Adrenal gland (tissue), 12 donors: ENCODE results near the gene SEPTIN3. TPM values are rescaled to one million over a fixed set of nuclear protein-coding genes. Genes with fewer than 3 reads are reported as not detected.

Experiments
- DNase-seq, 7 donors: peaks; one replicate each; pipeline ENCODE4 v3.0.0-alpha.2; 2019 to 2020
- H3K27ac ChIP-seq, 5 donors: fragments of 200-600 bp; sonication (generic) in 4 of 5; 1 replicate in 3 of 5; 2 replicates in 2 of 5; pipeline versions ENCODE4 v1.5.1 to v1.8.0; 2016 to 2020; ENCODE audit warnings: mild to moderate bottlenecking in 1 of 5
- H3K27me3 ChIP-seq: fragments of 200-600 bp; 2 replicates; pipeline ENCODE4 v1.8.0; 2021
- H3K36me3 ChIP-seq, 2 donors: fragments of 200-600 bp; replicated peaks in 1 of 2; 1 replicate in 1 of 2; 2 replicates in 1 of 2; pipeline versions ENCODE4 v1.5.1 to v1.8.0; 2018 to 2022
- H3K4me1 ChIP-seq, 2 donors: fragments of 200-600 bp; replicated peaks in 1 of 2; 1 replicate in 1 of 2; 2 replicates in 1 of 2; pipeline versions ENCODE4 v1.5.1 to v1.8.0; 2018 to 2021
- H3K4me3 ChIP-seq, 4 donors: fragments of 200-600 bp; sonication (generic) in 3 of 4; one replicate each; pipeline ENCODE4 v1.5.1; 2016 to 2018
- H3K9me3 ChIP-seq, 3 donors: fragments of 200-600 bp; sonication (generic) in 1 of 3; replicated peaks in 1 of 3; 1 replicate in 2 of 3; 2 replicates in 1 of 3; pipeline versions ENCODE4 v1.5.1 to v1.8.0; 2016 to 2021
- CTCF ChIP-seq, 6 experiments: fragments of 450-650 bp in 4 of 6; fragments of 200-600 bp in 2 of 6; sonication (generic) in 1 of 6; IDR thresholded peaks; 1 replicate in 5 of 6; 2 replicates in 1 of 6; pipeline versions ENCODE4 v1.5.1 to v1.8.0; 2016 to 2021; ENCODE audit warnings: antibody characterized with exemption in 6 of 6, mild to moderate bottlenecking in 2 of 6, moderate library complexity in 1 of 6
- POLR2A ChIP-seq, 2 donors: fragments of 450-650 bp; IDR thresholded peaks; one replicate each; pipeline ENCODE4 v1.6.1; 2017; ENCODE audit warnings: antibody characterized with exemption in 2 of 2, mild to moderate bottlenecking in 2 of 2, moderate library complexity in 1 of 2
- WGBS, 4 donors: extraction: QIAGEN DNeasy Blood & Tissue Kit in 2 of 4; methylation state at CpG; one replicate each; pipeline versions ENCODE4 v1.1.5 to v1.1.7; 2013 to 2017; 5-methylcytosine and 5-hydroxymethylcytosine counted together
- intact Hi-C, 2 donors: fragments of 100-400 bp; cut with DNase I; formaldehyde crosslinking; loops; one replicate each; pipeline versions ENCODE4 v1.14.1 to v1.15.0; 2022 to 2023
- polyA plus RNA-seq, 3 donors: library from polyadenylated mRNA; stranded (reverse); fragments of 200-250 nt in 2 of 3; fragments of 350-450 nt in 1 of 3; fragmentation: Illumina TruSeq in 1 of 3; extraction: RNeasy Lipid Tissue Mini Kit (QIAGEN cat#74804) in 1 of 3; gene quantifications; one replicate each; pipeline ENCODE4 v1.2.3, GENCODE V29; 2013 to 2014
- total RNA-seq, 9 donors: library from RNA; depleted of rRNA in 4 of 9; stranded (reverse); fragments of >200 nt in 4 of 9; fragments of 120-200 nt in 1 of 9; fragmentation: NEBNext Ultra II Directional in 1 of 9; extraction: Animal tissue kit (Norgen Biotek cat#: 25700) in 1 of 9; gene quantifications; one replicate each; pipeline versions ENCODE4 v1.1.0 to v1.2.4, GENCODE V29; 2013 to 2023
- donor health status: healthy with polysubstance abuse.
- donor health status: Bipolar disorder and iron deficiency.
- donor health status: DM: yes; HTN: yes; CAD: no.
- donor health status: DM: no; HTN: no; CAD: no.
- donor health status: DM: no; HTN: no; CAD: no.
- donor health status: DM: yes; HTN: yes; CAD: no.

The SEPTIN3 gene
- total and polyA plus RNA-seq, 12 donors, result 0.14 to 7.4 (median 2.1) TPM; not detected in 2

GRCh38 chr22:41936894-41937169 is 32.4 kb upstream of the SEPTIN3 start:
- H3K36me3 ChIP-seq, result no peaks in the 10 kb centered on the region
- DNase-seq, result no peak
- peaks cover 0 to 7% of the 10 kb centered on the region in 2 donors for H3K4me1 ChIP-seq
- no peak overlapping the region for H3K27ac ChIP-seq
- TF ChIP-seq POLR2A (IDR thresholded peaks at IDR 0.05) (no peak), CTCF (IDR thresholded peaks at IDR 0.05) (no peak)
- no peak overlapping the region for H3K4me3 ChIP-seq
- no peaks in the 10 kb centered on the region for H3K27me3 ChIP-seq
- intact Hi-C loops, result no loop called here
- WGBS, 4 donors, result 40 to 100% (median 90%) methylated on average over 1 to 2 of the region's 2 CpGs
- H3K9me3 ChIP-seq, result no peaks in the 10 kb centered on the region

GRCh38 chr22:41939981-41940831 is 29.0 kb upstream of the SEPTIN3 start:
- Histone ChIP-seq H3K4me1 (peaks cover 0 to 7% of the 10 kb centered on the region in 2 donors), H3K27me3 (no peaks in the 10 kb centered on the region), H3K36me3 (no peaks in the 10 kb centered on the region), H3K27ac (peak overlapping the region; percentile 12 to 76 (median 38)), H3K4me3 (no peak overlapping the region), H3K9me3 (no peaks in the 10 kb centered on the region)
- TF ChIP-seq POLR2A (IDR thresholded peaks at IDR 0.05) (no peak), CTCF (IDR thresholded peaks at IDR 0.05) (no peak)
- DNase-seq, result no peak
- intact Hi-C loops, result loop anchor here (2.0 to 10.0 kb wide), 5 partner anchors 118 to 243 kb away; partner anchors contain the start of gene MEI1 (in 1 of the 2)
- WGBS, 4 donors, result 70 to 85% (median 81%) methylated on average over 13 of the region's 13 CpGs

GRCh38 chr22:41940832-41941765 is 28.1 kb upstream of the SEPTIN3 start:
- WGBS, 4 donors, result 36 to 50% (median 41%) methylated on average over 9 to 13 of the region's 13 CpGs
- TF ChIP-seq POLR2A (IDR thresholded peaks at IDR 0.05) (no peak), CTCF (IDR thresholded peaks at IDR 0.05) (peak; percentile 81 to 99 (median 98))
- intact Hi-C loops, result loop anchor here (2.0 to 10.0 kb wide), 5 partner anchors 119 to 244 kb away; partner anchors contain the start of gene MEI1 (in 1 of the 2)
- Histone ChIP-seq H3K36me3 (no peaks in the 10 kb centered on the region), H3K9me3 (no peaks in the 10 kb centered on the region), H3K4me1 (peaks cover under 1 to 11% of the 10 kb centered on the region in 2 donors), H3K27ac (peak overlapping the region; percentile 12 to 76 (median 38)), H3K27me3 (no peaks in the 10 kb centered on the region), H3K4me3 (no peak overlapping the region)
- peak; percentile 84 to 96 (median 91) for DNase-seq

GRCh38 chr22:41943661-41944209 is 25.5 kb upstream of the SEPTIN3 start:
- no peak overlapping the region for H3K4me3 ChIP-seq
- WGBS, 4 donors, result 68 to 82% (median 74%) methylated on average over 6 to 9 of the region's 9 CpGs
- no peak overlapping the region for H3K27ac ChIP-seq
- no peaks in the 10 kb centered on the region for H3K9me3 ChIP-seq
- TF ChIP-seq POLR2A (IDR thresholded peaks at IDR 0.05) (no peak), CTCF (IDR thresholded peaks at IDR 0.05) (no peak)
- no peaks in the 10 kb centered on the region for H3K36me3 ChIP-seq
- no peaks in the 10 kb centered on the region for H3K27me3 ChIP-seq
- DNase-seq, result no peak
- intact Hi-C loops, result loop anchor here (5.0 to 10.0 kb wide), 3 partner anchors 121 to 246 kb away; partner anchors contain the start of gene MEI1 (in 1 of the 2)
- peaks cover 5 to 16% of the 10 kb centered on the region in 2 donors for H3K4me1 ChIP-seq
